8988T (cell line): ENCODE data around the gene MCTP1.
"Not testable (repeated sequence)": the region's sequence is repeated elsewhere in the genome, so short reads cannot be mapped to it uniquely, and the experiment has no call there.

Source experiments
- DNase-seq: peaks from one replicate; pipeline ENCODE4 v3.0.0; 2011

MCTP1 gene

GRCh38 chr5:95178046-95178651 is 106.7 kb downstream of the MCTP1 start:
- peak; percentile 12 for DNase-seq

DNA sequence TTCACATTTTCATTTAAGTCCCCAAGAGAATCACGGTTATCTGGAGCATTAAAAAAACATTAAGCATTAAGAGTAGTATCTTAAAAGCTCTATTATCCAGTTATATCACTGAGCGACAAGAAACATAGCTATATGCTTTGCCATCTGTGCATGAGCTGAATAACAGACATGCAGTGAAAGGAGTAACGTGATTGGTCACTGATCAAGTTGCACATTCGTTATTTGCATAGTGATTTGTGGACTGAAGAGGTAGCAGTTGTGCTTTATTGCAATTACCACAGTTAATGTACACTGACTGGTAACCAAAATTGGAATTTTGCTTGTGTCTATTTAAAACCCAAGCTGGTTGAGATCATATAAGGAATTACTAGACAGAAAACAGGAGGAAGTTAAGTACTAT is 107.4 kb downstream of the MCTP1 start:
- no peak for DNase-seq

- DNase-seq, result no peak
Measured at GRCh38 chr5:95175106-95175505, 109.8 kb downstream of the MCTP1 start.

DNA sequence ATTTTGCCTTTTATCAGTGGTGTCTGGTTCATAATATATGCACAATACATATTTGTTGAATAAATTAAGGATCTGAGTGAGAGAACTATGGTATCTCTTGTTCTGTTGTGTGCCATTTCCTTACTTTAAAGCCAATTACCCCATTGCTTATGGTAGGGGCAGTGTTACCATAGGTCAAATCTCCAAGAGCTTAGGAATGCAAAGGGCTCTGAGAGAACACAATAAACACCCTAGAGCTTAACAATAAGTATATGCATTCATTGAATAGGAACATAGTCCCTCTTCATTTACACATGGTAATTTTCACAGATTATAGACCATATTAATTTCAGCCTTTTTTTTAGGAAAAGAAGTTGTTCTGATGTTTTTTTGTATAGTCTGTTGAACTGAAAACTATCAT is 112.2 kb downstream of the MCTP1 start:
- DNase-seq, result no peak

DNA sequence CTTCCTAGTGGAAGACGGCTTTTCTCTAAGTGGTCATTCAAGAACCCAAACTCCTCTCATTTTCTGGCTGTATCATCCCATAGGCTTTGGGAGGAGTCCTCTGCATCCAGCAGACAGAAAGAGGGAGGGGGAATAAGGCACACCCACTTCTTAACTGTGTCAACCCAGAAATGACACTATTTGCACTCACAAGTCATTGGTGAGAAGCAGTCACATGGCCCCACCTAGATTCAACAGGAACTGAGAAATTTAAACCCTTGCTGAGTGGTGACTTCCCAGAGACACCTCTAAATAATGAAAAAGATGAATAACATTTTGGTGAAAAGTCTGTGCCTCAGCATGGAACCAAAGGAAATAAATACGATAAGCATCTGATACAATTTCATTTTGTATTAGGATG is 120.0 kb downstream of the MCTP1 start:
- DNase-seq, result no peak

DNA sequence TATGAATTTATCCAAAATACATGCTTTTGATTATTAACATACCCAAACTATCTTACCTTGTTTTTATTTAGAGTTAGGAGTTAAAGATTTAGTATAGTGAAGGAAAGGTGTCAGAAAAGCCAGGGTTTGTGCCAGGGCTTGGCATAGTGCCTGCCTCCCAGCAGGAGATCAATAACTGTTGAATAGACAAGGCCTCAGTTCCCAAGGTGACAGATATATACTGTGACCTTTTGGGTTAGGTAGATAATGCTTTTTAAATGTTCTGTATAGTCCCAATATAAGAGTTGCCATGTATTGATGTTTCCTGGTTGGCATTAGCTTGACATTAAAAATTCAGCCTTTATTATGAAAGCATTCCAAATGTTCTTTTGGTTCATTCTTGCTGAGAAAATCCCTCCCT is 121.8 kb downstream of the MCTP1 start:
- no peak for DNase-seq

GRCh38 chr5:95162231-95162992 is 122.5 kb downstream of the MCTP1 start:
- no peak for DNase-seq

GRCh38 chr5:95159603-95160002 is 125.3 kb downstream of the MCTP1 start:
- no peak for DNase-seq

DNA sequence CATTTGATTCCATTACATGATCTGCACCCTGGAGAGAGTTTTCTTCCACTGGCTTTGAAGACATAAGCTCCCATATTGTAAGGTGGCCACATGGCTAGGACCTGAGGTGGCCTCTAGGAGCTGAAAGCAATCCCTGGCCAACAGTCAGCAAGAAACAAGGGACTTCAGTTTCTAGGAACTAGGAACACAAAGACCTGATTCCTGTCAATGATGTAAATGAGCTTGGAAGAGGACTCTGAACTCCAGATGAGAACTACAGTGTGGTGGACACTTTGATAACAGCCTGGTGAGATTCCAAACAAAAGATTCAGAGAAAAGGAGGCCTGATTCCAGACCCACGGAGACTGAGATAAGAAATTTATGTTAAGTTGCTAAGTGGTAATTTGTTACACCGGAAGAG is 129.0 kb downstream of the MCTP1 start:
- no peak for DNase-seq

- no peak for DNase-seq
Measured at GRCh38 chr5:95153511-95153910, 131.4 kb downstream of the MCTP1 start.

DNA sequence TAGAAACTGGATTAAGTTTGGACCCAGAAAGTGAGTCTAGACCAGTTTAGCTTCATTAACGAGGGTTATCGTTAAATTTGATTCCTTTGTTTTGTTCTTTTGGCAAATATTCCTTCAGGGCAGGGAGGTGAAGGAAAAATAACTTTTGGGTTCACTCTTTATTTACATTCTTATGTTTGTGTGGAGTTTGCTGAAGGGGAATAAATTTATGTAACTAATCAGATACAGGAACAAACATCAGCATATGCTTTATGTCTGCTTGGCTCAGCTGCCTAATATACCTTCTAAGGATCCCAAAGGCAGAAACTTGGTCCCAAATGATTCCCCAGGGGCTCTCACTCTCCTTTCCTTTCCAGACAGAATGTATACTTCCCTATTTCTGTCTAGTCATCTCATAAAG is 132.4 kb downstream of the MCTP1 start:
- DNase-seq, result no peak

- DNase-seq, result no peak
Measured at GRCh38 chr5:95152131-95152530, 132.8 kb downstream of the MCTP1 start.

- no peak for DNase-seq
Measured at GRCh38 chr5:95151694-95152093, 133.2 kb downstream of the MCTP1 start.

- DNase-seq, result no peak
Measured at GRCh38 chr5:95149387-95149786, 135.5 kb downstream of the MCTP1 start.

DNA sequence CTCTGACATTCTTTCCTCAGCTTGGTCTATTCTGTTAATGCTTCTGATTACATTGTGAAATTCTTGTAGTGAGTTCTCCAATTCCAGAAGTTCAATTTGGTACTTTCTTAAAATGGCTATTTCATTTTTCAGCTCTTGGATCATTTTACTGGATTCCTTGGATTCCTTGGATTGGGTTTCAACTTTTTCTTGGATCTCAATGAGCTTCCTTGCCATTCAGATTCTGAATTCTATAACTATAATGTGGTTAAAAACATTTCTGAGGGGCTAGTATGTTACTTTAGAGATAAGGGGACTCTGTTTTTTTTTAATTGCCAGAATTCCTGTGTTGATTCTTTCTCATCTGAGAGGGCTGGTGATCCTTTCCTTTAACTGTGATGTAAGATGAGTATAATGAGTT is 136.4 kb downstream of the MCTP1 start:
- DNase-seq, result no peak

DNA sequence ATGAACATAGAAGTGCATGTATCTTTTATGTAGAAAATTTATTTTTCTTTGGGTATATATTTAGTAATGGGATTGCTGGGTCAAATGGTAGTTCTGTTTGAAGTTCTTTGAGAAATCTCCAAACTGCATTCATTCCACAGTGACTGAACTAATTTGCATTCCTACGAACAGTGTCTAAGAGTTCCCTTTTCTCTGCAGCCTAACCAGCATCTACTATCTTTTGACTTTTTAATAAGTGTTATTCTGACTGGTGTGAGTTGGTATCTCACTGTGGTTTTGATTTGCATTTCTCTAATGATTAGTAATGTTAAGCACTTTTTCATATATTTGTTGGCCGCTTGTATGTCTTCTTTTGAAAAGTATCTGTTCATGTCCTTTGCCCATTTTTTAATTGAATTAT is 141.0 kb downstream of the MCTP1 start:
- DNase-seq, result not testable (repeated sequence)

DNA sequence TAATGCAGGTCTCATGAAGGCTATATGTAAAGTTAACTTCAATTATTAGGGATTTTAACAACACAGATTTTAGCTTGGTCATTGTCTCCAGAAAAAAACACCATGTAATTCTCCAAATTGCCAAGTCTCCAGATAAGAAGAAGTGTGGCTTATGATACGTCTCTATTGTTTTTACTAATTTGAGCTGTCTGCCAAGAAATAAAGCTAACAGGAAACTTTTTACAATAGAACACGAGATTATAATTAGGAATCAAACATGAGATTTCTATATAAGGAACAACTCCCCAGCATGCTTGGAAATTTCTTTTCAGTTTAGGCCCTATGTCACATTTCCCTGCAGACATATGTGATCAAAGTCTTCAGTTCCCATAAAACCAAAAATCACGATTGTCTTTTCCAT is 142.7 kb downstream of the MCTP1 start:
- no peak for DNase-seq

GRCh38 chr5:95141141-95141540 is 143.8 kb downstream of the MCTP1 start:
- no peak for DNase-seq

- DNase-seq, result no peak
Measured at GRCh38 chr5:95134326-95134725, 150.6 kb downstream of the MCTP1 start.

- no peak for DNase-seq
Measured at GRCh38 chr5:95132096-95132495, 152.8 kb downstream of the MCTP1 start.

GRCh38 chr5:95130941-95131340 is 154.0 kb downstream of the MCTP1 start:
- no peak for DNase-seq

DNA sequence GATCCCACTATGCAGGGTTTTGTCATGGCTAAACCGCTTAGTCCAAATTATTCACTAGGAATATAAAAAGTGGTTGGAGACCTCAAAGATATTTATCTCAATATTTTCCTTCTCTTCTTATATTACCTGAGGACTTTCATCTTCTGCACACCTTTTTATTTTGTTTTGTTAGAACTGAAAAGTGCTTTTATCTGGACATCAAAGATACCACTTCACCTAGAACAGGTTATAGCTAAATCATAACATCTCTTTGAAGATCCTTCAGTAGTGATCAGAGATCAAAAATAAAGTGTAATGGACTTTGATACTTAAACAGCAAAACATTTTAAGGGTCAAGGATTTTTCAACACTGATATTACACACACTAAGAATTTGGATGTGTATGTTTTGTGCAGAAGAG is 160.2 kb downstream of the MCTP1 start:
- DNase-seq, result no peak

DNA sequence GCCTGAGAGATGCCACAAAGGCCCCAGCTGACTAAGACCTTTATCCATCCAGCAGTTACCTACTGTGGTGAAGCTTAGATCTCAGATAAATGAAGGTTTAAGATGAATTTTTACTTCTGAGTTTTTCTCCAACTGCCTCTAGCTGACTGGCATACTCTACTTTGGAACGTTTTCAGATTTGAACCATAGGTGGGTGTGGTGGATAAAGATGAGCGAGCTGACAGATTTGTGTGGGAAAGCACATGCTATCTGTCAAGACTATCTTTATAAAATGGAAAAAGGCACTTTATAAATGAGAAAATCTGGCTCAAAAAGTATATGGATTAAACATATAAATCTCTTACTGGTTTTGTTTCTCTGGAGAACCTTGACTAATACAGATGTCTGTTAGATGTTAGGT is 160.8 kb downstream of the MCTP1 start:
- DNase-seq, result no peak

DNA sequence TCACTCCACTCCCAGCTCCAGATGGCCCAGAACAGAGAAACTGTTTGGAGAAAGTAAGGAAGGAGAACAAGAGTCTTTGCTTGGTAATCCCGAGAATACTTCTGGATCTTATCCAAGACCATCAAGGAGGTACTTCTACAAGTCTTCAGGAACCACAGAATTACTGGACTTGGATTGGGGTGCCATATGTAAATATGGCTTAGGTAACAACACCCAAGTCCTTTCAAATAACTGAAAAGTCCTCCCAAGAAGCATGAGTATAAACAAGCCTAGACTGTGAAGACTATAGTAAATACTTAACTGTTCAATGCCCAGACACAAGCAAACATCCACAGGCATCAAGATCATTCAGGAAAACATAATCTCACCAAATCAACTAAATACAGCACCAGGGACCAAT is 170.0 kb downstream of the MCTP1 start:
- no peak for DNase-seq

DNA sequence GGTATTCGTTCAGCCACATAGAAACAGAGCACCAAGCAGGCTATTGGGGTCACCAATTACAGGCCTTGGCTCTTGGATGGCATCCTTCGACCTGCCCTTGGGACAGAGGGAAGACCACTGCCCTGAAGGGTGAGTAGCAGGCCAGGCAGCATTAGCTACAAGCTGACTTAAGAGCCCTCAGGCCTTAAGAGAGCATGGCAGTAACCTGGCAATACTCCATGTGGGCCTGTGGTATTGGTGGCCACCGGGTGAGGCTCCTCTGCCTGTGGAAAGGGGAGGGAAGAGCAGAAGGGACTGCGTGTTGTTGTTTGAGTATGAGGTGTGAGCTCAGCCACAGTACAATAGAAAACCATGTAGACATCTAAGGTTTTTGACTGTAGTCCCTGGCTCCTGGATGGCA is 170.6 kb downstream of the MCTP1 start:
- no peak for DNase-seq
